Measurements from ENCODE around the gene HARBI1.
A peak's percentile ranks its signal among the peaks of the same experiment; 100 is the strongest.
"Not testable (repeated sequence)": the region's sequence is repeated elsewhere in the genome, so short reads cannot be mapped to it uniquely, and the experiment has no call there.

The HARBI1 gene

DNA sequence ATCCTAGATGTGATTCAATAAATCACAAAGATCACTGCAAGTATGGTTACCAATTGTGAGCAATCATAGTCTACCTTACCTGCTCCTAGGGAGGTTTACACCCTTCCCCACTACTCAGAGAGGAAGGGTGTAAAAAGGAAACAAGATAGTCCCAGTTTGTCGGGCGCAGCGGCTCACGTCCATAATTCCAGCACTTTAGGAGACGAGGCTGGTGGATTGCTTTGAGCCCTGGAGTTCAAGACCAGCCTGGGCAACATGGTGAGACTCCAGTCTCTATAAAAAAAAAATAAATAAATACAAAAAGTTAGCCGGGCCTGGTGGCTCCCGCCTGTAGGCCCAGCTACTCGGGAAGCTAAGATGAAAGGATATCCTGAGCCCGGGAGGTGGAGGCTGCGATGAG lies 22.2 kb downstream of the HARBI1 start:
- no peak for DNase-seq

DNA sequence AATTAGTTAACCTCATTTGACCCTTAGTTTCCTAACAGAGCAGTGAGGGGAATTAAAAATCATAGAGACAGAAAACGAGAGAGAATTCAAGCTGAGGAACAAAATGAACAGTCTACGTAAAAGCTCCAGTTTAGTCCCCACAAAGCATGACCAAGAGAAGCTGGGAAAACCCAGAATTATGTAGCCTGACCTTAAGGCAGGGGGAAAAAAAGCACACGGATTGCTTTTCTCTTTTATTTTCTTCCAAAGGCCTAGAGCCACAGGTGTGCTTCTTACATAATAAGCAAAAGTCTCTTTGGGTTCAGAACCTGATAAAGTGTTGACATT lies 22.7 kb downstream of the HARBI1 start:
- no peak for DNase-seq

DNA sequence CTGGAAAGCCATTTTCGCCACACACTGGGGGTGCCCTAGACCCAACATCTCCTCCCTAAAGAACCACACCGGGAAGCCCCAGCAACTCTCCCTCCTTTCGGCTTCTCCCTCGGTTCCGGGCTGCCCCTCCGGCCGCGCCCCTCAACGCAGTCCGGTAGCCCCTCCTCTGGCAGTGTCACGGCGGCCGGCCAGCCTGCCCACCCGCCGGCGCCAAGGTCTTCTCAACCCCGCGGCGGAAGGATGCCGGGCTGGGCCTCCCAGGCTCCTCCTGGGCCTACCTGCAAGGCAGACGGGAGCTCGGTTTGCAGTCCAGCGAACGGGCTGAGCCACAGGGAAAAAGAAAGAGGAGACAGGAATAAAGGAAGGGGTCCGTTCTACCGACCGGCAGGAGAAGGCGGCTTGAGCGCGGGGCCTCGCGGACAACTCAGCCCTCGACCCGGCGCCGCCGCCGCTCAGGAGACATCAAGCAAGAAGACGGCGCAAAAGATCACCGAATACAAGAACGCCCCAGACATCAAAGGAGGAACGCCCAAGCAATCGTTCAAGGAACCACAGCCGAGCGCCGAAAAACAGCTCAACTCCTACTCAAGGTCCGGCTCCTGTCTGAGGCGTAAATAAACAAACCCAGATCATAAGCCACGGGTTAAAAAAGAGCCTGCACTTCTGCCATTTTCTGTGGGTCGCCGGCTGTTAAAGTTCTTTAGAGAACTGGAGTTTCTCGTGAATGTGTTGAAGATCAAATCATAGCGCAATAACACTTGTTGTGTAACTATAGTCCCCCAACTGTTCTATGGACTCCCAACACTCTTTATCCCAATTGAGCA lies 23.3 kb downstream of the HARBI1 start, which contains the start of gene AMBRA1:
TSS of gene AMBRA1 (minus strand) at position 474 of the 824 bp plus-strand sequence. CDS start 45,643 bp downstream, outside the sequence.
- DNase-seq, result peak; percentile 88

DNA sequence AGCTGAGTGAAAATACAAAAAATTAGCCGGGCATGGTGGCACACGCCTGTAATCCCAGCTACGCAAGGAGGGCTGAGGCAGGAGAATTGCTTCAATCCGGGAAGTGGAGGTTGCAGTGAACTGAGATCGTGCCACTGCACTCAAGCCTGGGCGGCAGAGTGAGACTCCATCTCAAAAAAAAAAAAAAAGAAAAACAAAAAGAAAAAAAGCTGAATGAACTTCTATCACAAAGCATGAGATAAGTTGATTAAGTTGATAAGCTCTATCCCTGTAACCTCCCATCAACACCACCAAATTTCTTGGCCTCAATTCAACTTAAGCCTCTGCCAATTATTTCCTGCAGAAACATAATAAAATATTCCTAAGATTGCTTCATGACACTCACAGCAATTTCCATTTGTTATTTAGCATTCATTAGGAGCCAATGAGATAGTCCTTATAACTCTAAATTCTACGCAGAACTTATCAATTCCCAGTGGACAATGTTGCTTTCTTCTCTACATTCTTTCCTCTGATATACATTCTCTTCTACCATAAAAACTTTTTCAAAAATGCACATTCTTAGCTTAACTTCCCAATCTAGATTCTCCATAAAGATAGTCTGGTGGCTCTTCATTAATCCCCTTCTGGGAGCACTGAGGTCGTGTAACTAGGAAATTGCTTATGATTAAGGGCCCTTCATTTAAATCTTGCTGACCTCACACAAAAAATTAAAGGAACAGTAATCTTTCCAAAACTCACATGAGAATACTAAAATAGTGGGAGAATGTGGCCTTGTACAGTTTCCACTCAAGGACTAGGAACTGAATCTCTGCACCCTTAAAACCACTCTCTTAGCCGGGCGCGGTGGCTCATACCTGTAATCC lies 26.1 kb downstream of the HARBI1 start:
- DNase-seq, result no peak

DNA sequence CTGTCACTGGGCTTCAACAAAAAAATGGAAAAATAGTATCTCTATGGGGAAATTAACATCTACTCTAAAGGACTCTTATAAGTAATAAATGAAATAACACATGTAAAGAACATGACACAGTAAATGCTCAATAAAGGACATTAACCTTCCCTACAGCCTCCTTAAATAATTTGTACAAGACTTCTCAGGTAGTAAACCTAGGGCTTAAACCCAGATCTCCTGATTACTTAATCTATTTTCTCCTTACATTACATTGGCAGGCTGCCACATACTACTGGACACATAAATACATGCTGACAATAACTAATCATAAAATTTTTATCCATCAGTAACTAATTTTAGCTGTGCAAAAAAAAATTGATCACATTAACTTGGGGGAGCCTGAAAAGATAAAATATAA lies 28.1 kb downstream of the HARBI1 start:
- no peak for DNase-seq

DNA sequence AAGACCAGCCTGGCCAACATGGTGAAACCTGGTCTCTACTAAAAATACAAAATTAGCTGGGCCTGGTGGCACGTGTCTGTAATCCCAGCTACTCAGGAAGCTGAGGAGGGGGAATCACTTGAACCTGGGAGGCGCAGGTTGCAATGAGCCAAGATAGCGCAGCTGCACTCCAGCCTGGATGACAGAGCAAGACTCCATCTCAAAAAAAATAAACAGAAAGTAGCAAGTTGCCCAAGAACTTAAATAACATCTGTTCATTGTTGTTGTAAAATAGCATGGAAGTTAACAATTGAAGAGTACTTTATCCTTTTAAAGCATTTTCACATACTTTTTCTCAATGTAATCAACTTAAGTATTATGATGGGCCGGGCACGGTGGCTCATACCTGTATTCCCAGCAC lies 28.9 kb downstream of the HARBI1 start:
- DNase-seq, result no peak

DNA sequence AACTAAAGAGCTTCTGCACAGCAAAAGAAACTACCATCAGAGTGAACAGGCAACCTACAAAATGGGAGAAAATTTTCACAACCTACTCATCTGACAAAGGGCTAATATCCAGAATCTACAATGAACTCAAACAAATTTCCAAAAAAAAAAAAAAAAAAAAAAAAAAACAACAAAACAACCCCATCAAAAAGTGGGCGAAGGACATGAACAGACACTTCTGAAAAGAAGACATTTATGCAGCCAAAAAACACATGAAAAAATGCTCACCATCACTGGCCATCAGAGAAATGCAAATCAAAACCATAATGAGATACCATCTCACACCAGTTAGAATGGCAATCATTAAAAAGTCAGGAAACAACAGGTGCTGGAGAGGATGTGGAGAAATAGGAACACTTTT lies 33.5 kb downstream of the HARBI1 start:
- DNase-seq, result not testable (repeated sequence)

DNA sequence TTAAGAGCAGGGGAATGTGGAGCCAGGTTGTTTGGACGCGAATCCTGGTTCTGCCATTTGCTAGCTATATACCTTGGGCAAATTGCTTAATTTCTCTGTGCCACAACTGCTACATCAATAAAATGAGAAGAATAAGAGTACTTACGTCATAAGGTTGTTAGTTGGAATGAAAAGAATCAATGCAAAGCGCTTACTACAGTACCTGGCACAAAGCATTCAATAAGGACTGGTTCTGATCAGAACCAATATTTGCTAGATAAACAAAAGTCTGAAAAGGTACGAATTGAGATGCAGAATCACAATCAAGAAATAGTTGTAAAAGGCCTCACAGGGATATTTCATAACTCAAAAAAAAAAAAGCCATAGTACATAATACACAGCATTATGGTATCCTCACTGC lies 34.4 kb downstream of the HARBI1 start:
- no peak for DNase-seq

DNA sequence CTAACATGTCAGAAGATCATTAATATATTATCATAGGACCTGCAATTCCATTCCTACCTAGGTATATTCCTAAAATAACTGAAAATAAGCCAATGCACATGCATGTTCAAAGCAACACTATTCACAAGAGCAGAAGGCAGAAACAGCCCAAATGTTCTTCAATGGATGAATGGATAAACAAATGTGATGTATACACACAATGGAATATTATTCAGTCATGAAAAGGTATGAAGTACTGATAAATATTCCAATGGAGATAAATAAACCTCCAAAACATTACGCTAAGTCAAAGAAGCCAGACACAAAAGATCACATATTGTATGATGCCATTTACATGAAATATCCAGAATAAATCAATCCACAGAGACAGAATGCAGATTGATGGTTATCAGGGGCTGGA lies 40.0 kb downstream of the HARBI1 start:
- no peak for DNase-seq

DNA sequence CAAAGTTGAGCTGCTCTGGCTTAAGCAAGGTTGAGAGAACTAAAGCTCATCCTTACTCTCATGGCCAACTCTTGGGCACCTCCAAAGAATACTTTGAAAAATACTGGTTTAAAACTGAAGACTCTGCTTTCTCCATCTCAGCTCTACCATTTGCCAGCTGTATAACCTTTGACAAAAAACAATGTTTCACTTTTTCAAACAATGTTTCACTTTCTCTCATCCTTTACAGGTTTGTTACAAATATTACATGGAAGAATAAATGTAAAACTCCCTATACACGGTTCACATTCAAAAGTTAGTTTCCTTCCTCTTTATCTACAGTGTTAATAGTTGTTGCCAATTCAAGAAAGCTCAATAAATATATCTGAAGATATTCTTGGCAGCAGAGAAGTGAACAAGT lies 42.4 kb downstream of the HARBI1 start:
- DNase-seq, result no peak

DNA sequence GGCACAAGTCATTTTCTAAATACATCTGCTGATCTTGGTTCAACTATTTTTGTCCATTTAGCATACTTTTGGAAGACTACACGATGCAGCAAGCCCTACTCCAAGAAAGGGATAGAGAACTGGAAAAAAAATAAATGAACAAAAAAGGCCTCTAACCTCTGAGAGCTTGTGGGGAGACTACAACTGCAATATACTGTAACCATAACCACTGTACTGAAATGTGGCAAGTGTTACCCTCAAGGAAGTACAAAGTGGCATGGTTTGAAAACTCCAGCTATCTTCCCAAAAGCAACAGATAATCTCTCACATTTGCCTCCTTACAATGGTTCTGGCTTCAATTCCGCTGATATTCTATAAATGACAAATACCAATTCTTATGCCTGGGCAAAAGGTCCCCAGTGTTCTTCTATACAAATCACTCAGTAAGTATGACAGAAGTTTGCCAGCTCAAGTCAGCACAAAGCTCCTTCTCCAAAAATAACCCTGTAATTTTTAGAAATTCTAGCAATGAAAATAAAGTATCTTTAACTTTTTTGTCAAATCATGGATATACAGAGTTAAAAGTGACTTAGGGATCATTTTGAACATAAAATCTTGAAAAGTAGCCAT lies 46.1 kb downstream of the HARBI1 start:
- no peak for DNase-seq

DNA sequence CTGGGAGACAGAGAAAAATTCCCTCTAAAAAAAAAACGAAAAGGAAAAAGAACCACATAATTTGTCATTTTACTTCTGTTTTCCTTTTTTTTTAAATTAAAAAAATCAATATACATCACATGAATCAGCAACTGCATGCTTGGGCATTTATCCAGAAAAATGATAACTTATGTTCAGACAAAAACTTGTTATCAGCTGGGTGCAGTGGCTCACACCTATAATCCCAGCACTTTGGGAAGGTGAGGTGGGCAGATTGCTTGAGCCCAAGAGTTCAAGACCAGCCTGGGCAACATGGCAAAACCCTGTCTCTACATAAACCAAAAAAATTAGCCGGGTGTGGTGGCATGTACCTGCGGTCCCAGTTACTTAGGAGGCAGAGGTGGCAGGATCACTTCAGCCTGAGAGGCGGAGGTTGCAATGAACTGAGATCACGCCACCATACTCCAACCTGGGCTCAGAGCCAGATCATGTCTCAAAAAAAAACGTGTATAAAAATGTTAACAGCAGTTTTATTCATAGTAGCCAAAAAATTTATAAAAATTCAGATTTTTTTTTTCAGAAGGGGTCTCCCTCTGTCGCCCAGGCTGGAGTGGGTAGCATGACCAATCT lies 51.7 kb downstream of the HARBI1 start:
- no peak for DNase-seq

DNA sequence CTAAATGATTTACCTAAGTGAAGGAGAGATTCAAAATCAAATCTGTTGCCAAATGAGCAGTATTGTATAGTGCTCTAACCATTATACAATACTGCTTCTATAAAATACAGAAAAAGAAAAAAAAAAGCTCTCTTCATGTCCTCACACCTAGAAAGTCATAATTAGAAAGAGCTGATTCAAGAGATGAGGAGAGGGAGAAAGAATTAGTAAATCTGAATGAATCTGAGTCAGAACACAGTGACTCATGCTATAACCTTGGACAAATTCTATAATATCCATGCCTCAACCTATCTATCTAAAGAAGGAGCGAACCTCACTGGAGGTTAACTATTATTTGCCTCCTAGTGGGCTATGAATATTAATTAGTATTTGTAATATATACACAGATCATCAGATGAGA lies 52.6 kb downstream of the HARBI1 start:
- DNase-seq, result no peak

DNA sequence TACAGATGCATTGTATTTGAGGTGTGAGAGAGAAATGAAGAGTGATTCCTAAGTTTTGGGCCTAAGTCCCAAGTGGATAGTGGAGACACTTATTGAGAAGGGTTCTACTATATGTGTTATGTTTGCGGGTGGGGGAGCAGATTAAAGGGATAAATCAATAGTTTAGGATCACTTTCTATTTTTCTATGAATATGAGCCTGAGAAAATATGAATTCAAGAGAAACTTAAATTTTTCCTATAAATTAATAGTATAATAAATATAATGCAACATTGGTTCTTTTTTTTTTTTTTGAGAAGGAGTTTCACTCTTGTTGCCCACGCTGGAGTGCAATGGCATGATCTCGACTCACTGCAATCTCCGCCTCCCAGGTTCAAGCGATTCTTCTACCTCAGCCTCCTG lies 54.5 kb downstream of the HARBI1 start:
- no peak for DNase-seq

DNA sequence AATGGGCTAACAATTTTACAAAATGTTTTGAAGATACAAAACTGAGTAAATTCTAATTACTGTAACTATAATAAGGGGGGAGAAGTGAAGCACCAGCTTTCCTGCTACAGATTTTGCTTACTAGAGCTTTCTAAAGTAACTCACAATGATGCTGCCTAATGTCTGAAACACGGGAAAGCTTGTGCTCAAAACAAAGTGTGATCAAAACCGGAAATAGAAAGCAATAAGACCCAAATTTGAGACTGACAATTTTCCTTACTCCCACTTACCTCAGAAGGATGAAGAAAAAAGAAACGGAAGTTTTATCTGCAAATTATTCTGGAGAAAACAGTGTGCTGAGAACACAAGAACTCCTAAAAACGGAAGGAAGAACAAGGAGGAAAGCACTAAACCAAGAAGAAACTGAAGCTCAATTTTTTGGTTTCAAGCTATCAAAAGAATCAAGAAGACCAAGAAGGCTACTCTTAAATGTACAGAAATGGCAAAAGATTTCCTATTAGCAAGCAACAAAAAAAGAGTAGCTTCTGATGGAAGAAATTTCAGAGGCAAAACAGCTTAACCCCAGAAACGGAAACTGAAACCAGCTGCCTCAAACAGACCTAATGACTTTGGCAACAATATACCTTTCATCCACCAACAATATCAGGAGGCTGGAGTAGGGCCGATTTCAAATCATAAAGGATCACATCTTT lies 56.6 kb downstream of the HARBI1 start:
- peak; percentile 27 for DNase-seq

DNA sequence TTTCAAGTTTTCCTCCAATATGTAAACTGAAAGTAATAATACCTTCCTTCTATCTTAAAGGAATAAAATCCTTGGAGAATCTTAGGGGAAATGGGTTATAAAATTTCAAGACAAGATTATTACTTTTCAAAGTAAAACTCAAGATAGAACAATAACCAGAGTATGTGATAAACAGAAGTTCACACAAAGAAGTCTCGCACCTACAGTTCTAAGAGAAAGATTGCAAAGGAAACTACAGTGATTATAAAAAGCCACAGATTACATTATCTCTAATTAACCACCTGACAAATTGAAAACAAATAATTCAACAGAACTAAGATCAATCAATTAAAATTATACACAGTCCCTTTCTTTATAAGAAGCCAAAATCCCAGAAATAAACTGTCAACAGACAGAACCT lies 57.2 kb downstream of the HARBI1 start:
- no peak for DNase-seq

DNA sequence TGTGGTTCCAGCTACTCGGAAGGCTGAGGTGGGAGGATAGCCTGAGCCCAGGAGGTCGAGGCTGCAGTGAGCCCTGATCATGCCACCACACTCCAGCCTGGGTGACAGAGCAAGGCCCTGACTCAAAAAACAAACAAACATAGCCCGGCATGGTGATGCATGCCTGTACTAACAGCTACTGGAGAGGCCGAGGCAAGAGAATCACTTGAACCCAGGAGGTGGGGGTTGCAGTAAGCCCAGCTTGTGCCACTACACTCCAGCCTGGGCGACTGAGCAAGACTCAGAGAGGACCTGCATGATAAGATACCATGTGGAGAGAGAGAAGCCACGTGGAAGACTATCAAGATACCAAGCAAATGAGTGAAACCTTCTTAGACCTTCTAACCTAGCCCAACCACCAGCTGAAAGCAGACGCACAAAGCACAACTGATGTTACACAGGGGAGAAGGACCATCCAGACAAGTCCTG lies 59.3 kb downstream of the HARBI1 start:
- no peak for DNase-seq

DNA sequence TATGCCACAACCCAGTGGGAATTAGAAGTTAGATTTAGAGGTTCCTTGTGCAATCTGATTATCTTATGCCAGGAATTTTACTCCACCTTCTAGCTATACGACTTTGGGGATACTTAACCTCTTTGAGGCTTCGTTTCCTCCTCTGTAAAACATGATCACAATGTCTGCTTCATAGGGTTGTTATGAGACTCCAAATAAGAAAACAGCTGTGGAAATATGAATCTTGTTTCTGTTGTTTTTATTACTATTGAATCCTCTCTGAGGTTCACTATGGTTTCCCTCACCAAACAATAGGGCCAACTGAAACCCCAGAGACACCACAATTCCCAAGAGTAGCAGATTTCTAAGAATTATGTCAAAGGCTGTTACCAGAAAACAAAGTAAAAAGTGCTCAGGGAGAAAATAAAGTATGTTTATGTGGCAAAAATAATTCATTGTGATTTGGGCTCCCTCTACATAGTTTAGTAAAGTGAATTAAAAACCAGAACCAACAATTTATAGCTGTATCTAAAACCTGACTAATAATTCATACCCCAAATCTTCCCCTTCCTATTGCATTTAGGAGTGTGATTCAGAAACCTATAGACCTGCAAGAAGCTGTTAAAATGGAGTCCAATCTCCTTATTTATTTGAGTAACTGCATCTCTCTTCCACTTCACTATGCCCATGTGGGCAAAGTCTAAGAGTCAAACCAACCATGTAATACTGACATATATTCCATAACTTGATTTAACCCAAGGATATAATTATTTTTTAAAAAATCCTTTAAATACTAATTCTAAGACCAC lies 61.6 kb downstream of the HARBI1 start:
- DNase-seq, result no peak

DNA sequence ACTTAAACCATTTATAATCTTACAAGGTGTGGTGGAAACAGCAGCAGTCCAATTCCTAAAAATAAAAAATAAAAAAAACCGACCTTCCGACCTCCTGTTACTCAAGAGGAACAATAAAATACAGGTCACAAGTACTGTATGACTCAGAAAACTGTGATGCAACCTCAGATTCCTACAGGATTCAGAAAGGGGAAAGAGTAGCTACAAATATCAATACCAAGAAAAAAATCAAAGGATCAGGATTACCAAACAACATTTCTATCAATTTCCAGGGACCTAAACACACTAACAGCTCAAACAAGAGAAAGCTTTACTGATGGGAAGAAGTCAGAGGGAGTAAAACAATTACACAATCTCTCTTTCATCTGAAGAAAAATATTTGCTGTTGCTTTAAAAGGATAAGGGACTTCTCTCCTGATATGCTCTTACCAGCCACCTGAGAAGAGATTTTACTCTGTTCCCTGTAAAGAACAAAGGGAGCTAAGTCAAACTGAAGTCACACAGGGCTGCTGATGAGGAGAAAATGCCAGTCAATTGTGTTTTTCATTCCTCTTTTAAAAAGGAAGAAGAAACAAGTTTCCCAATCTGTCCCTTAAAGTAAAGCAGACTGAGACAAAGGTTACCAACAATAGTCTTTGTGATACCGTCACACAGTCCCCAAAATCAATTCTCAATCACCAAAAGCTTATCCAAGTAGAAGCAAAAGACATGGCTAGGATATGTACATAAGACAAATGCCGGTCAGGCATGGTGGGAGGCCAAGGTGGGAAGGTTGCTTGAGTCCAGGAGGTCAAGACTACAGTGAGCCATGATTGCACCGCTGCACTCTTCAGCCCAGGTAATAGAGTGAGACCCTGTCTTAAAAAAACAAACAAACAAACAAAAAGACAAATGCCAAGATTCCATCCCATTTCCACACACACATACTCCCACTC lies 62.5 kb downstream of the HARBI1 start:
- no peak for DNase-seq

DNA sequence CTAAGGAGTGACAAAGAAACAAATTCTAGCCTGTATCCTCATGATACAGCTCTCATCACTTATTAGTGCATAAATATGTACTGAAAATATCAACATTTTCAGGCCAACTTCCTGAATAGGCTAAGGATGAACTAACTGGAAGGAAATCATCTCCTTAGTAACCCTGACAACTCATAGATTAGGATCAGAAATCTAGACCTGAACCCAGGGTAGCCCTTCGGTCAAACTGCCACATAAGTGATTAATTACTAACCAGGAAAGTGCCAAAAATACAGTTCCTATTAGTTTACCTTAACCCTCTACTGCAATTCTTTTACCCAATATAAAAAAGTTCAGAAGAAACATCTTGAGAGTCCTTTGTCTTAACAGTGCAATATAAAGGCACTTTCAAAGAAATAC lies 63.2 kb downstream of the HARBI1 start:
- no peak for DNase-seq

All from stimulated activated CD4-positive, alpha-beta T cell treated with anti-CD3 and anti-CD28 coated beads, Interleukin-15, amount 100 ng/mL, for 24 hours (primary cell).